GM18520 (cell line): ENCODE data around the gene PXK.

ENCODE experiments used
- ATAC-seq: cut with Tn5 transposase; IDR thresholded peaks from one replicate; pipeline ENCODE4 v1.9.1; 2021; ENCODE audit not compliant: unreplicated experiment

The PXK gene

DNA sequence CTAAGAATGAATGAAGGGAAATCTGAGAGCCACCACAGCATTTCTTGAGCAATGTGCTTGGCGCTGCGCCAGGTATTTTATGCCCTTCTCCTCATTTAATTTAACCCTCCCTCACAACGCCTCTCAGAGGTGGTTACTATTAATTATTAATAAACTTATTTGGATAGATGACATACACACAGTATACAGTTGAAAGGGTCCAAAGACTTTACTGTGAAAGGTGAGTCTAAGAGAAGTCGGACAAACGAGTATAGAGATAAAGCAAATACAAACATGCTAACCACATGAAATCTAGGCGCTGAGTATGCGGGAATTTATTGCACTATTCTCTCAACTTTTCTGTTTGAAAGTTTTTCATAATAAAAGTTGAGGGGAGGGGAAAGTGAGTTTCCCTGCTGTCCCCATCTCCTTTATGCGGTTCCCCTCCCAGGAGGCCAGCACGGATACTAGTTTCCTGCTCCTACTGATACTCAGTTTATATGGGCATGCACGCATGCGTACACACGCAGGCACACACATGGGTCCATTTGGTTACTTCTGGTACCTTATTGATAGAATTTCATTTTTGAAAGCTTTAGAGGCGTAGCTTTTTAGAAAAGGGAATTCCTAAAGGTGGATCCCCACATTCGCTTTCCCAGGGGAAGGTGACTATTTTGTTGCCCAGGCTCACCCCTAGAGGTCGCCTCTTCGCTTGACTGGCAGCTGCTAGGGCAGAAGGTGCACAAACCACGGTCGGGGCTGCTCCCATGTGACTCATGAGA is 130.7 kb downstream of the PXK start:
- ATAC-seq = peak; percentile 75

DNA sequence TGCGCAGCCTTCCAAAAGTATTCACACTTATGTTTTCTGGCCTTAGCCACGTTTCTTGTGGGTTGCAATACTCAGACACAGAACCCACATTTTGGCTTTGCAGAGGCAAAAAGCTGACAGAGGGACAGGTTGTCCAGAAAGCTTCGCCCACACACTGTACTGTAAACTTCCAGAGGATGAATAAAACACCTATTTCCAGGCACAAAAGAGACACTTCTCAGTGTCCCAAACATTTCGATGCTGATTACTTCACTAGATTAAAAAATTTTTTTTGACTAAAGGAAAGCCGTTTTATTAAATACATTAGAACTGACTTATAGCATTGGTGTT is 131.2 kb downstream of the PXK start:
- no peak for ATAC-seq

DNA sequence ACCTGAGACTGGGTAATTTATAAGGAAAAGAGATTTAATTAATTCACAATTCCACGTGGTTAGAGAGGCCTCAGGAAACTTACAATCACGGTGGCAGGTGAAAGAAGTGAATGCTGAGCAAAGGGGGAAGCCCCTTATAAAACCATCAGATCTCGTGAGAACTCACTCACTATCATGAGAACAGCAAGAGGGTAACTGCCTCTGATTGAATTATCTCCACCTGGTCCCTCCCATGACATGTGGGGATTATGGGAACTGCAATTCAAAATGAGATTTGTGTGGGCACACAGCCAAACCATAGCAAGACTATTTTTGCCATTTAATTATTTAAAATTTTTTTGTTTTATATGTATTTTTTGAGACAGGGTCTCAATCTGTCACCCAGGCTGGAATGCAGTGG is 132.2 kb downstream of the PXK start:
- no peak for ATAC-seq

DNA sequence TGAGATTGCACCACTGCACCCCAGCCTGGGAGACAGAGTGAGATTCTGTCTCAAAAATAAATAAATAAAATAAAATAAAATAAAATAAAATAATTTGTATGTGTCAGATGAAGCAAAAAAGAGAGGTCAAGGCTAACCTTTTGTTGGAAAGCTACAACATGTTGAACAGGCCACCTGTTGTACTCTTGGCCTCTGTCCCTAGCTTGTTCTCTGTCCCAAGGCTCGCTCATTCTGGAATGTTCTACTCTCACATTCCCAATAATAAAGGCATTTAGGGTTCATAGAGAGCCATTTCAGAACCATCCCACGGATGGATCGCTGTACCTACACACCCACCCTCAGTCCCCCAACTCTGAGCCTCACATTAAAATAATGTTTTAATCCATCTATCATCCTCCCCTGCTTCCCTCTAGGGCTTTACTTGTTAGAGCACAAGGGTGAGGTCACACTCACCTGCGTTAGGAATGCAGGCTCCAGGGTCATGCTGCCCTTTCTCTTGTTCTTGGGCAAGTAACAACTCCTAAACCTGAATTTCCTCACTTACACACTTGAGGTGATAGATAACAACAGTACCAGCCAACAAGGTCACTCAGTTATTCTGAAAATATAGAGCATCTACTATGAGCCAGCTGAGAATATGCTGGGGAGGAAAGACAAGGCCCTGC is 134.3 kb downstream of the PXK start:
- no peak for ATAC-seq

DNA sequence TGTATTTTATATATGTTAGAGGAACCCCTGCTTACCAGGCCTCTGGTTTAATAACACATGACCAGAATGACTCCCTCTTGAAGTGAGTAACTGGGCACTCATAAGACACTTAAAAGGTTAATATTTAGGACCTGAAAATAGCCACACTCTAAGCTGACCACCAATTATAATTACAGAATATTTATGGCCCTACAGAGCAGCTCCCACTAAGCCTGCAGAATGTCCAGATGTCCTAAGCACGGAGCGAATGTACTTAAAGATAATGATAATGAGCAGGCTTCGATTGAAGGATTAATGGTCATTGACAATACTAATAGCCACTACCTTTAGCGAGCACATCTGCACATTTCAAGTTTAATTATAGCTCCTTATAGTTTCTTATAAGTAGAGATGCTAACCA is 136.4 kb downstream of the PXK start:
- ATAC-seq = no peak

DNA sequence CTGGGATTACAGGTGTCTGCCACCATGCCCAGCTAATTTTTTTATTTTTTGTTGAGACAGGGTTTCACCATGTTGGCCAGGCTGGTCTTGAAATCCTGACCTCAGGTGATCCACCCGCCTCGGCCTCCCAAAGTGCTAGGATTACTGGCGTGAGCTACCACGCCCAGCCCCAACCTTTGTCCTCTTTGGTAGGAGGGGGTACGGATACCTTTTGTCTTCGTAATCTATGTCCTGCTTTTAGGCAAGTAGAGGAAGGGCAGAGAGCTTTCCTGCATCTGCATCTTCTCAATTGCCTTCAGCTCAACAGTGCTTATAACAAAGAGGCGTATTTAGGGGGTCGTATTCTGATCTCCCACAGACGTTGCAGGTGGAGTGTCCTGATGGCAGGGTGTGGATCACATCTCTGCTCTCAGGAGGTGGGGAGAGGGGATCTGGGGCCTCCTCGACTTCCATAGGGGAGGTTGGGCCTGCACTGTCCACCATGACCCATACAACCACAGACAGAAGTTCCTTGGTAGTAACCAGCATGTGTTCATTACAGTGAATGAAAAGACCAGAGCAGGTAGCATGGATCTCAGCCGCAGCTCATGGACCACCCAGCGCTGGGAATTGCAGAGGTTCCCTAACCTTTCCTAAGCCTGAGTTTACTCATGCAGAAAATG is 137.8 kb downstream of the PXK start:
- no peak for ATAC-seq

DNA sequence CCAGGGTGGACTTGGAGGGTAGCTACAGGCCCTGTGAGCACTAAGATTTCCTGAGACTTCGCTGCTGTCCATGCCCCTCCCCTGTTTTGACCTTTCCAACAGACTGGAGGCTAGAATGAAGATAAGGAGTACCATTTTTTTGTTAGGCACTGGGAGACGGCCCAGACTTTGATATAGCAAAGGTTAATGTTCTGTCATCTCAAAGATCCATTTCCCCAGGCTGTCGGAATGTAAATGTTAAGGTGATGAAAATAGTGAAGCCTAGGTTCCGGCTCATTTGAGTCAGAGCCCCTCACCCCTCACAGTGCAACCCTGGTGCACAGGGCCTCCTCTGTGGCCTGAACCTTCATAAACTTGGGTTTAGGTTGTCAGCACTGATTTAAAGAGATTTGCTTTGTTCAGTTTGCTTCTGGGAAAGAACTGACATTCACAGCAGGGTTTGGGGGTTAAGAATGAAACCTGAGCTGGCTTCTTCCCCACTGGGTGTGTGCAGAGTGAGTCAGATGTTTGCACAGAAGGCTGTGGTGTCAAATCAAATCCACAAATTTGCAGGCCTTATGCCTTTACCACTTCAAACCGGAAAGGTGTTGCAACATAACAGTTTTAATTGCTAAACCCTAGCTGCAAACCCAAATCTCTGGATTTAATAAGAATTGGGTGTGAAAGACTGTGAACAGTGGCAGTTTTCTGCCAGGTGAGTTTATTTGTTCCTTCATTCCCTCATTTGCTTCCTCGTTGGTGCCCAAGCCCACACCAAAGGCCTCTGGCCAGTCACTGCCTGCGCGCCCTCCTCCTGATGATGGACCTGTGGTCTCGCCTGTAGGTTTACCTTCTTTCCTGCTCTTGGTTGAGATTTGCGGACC is 138.6 kb downstream of the PXK start:
- no peak for ATAC-seq

DNA sequence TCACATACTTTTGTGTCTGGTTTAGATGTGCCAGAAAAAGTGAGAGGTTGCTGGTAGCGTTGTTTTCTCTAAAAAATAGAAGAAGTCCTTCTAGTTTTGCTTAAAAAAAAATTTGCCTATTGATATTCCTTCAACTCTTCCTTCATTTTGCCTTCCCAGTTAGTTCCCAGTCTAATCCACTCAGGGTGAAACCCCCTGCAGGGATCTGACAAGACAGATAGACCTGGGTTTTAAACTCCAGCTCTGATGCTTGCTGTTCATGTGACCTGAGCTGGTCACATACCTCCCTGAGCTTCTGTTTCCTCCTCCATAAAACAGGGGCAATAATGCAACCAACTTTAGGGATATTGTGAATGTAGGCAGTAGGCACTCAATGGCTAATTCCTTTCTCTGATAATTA is 140.6 kb downstream of the PXK start:
- ATAC-seq = no peak

DNA sequence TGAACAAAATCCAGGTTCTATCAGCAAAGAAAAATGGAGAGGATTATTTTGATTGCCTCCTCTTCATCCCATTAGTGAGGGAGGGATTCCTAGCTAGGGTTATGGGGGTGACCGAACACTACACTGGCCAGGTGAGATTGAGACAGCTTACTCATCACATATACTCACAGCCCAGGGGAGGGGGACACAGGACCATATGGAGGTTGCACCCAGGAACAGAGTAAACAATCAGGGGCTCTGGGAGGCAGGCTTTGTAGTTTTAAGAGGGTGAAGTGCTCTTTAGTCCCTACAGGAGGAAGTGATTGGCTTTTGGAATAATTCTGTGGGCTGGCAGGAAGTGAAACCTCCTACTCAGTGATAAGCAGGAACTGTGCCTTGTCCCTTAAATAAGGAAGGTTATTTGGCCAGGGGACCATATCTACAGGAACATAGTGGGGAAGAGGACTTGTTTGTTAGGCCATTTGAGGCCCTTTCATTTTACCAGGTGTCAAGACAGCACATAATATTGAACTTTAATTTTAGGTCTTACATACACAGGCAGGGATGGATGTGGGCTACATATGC is 141.7 kb downstream of the PXK start:
- no peak for ATAC-seq

DNA sequence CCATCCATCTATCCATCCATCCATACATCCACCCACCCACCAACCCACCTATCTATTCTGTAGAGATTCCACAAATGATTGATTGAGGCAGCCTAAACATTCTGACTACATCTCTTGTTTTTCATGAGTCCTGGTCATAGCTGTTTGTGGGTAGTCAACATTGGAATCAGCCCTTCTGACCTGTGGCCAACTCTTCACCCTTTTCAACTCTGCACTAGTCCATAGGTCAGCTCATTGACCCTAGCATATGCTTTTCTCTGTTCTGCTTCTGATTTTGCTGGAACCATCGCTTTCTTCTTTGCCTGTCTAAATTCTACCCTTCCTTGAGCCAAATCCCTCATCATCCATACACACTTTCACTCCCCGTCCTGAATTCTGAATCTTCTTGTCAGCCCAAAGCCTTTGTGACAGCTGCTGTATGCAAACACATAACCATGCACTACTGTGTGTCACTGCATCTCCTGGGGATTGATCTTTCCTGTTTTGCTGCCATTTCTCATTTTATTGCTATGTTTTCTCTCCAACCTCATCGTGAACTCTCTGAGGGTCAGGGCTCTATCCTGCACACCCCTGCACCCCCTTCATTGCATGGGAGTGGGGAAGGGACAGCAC is 142.4 kb downstream of the PXK start:
- no peak for ATAC-seq
